ENCODE measurements around the gene ASPSCR1. TPM values are rescaled to one million over a fixed set of nuclear protein-coding genes. Genes with fewer than 3 reads are reported as not detected.

The ASPSCR1 gene
- total and polyA plus RNA-seq, 2 of the 8 experiments (the other 6 are each of a cell fraction or from before 2014, with no cell fraction given): 33.3 to 43.7 TPM

DNA sequence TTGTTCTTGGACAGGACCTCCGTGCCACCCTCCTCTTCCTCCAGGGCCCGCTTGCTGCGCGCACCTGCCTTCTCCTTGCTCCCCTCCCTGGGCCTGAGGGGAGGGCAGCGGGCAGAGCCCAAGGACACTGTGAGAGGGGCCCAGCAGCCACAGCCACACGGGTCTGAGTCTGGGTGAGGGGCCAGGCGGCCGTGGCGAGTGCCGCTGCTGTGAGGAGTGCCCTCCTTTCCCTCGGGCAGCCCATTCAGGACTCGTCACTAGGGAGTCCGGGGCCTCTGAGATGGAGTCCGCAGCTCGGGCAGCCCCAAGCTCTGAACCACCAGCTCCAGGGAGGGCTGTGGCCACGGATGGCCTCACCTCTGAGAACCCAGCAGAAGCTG, 82.6 kb downstream of the ASPSCR1 start:
- Histone ChIP-seq H3K27ac (ENCODE audit: low read depth, low read length) (no peak overlapping the region), H2AK5ac (ENCODE audit: low read depth, low read length) (no peak overlapping the region), H3K27me3 (replicated peaks in 1 of 4; ENCODE audit: control insufficient read depth in 3 of 4, extremely low read depth in 1 of 4, insufficient read depth in 3 of 4, low read length in 3 of 4) (no peaks in the 10 kb centered on the region), H3K56ac (replicated peaks; ENCODE audit: insufficient read length, low read depth, low read length) (no peak overlapping the region), H2BK5ac (ENCODE audit: low read depth, low read length) (no peak overlapping the region), H3K14ac (ENCODE audit: insufficient read length) (no peak overlapping the region), H3K23me2 (ENCODE audit: low read depth, low read length) (peaks cover 4% of the 10 kb centered on the region; the same call in 1 of the 2 replicates), H3K23ac (ENCODE audit: insufficient read length) (no peak overlapping the region), H4K91ac (replicated peaks; ENCODE audit: insufficient read length, low read length) (no peak overlapping the region), H2BK12ac (ENCODE audit: low read depth, low read length) (no peak overlapping the region), H2BK15ac (ENCODE audit: low read length) (no peak overlapping the region), H3K36me3 (ENCODE audit: control insufficient read depth in 2 of 4, insufficient read depth in 4 of 4, low read length in 3 of 4) (peaks cover 12 to 35% (median 30%) of the 10 kb centered on the region in 4 experiments; a peak in 6 of 8 replicates), H4K20me1 (replicated peaks in 1 of 2; ENCODE audit: control insufficient read depth in 1 of 2, insufficient read depth in 2 of 2, low read length in 2 of 2) (peaks cover 0 to 21% of the 10 kb centered on the region in 2 experiments), H2AFZ (ENCODE audit: low read length) (no peak overlapping the region), H4K8ac (ENCODE audit: extremely low read depth, insufficient read depth, low read length) (no peak overlapping the region), H2BK20ac (ENCODE audit: low read length) (no peak overlapping the region), H3K4me3 (ENCODE audit: extremely low read depth in 1 of 4, insufficient read depth in 2 of 4, low read depth in 3 of 4, low read length in 4 of 4) (no peak overlapping the region), H3K79me1 (ENCODE audit: low read depth, low read length) (peaks cover 5% of the 10 kb centered on the region; the same call in 1 of the 2 replicates), H3K79me2 (ENCODE audit: control insufficient read depth in 1 of 2, insufficient read depth in 2 of 2, low read length in 2 of 2) (no peaks in the 10 kb centered on the region), H3K4me1 (replicated peaks in 1 of 4; ENCODE audit: control insufficient read depth in 3 of 4, insufficient read depth in 4 of 4, low read length in 3 of 4) (peaks cover 0 to 6% (median 4%) of the 10 kb centered on the region in 4 experiments; a peak in 4 of 7 replicates), H2BK120ac (replicated peaks; ENCODE audit: low read depth, low read length) (no peak overlapping the region), H3K18ac (ENCODE audit: extremely low read depth, low read length) (no peak overlapping the region), H3K9ac (replicated peaks in 1 of 4; ENCODE audit: extremely low read depth in 1 of 4, low read depth in 3 of 4, low read length in 3 of 4) (no peak overlapping the region; a peak in 1 of 7 replicates), H3K4me2 (ENCODE audit: insufficient read depth in 1 of 2, low read depth in 2 of 2, low read length in 2 of 2) (no peak overlapping the region), H3K9me3 (ENCODE audit: insufficient read depth in 2 of 2, low read depth in 1 of 2, low read length in 1 of 2) (no peaks in the 10 kb centered on the region), H3K4ac (replicated peaks; ENCODE audit: insufficient read length, low read depth, low read length) (no peak overlapping the region), H4K5ac (ENCODE audit: insufficient read length, low read depth, low read length) (no peak overlapping the region)
- ChIA-PET CTCF (ENCODE audit: partially characterized antibody) (interaction anchor here (0.9 to 1.7 kb wide), 9 partner anchors 8 to 92 kb away, joined by 3 to 8 read pairs (median 4); partner anchors contain the start of genes DCXR, GPS1 and RFNG), POLR2A (ENCODE audit: partially characterized antibody) (interaction anchor here (0.8 to 16.2 kb wide), 16 partner anchors 5 to 351 kb away, joined by 3 to 161 read pairs (median 6); partner anchors contain the start of genes DUS1L, GPS1, RAC3 and RFNG)
- 96% methylated on average over 10 of the region's 16 CpGs; no CpG with 5 or more reads in 1 of the 2 experiments for WGBS, 2 experiments (ENCODE audit: extremely low coverage in 1 of 2, insufficient coverage in 1 of 2, insufficient read length in 1 of 2, insufficient replicate concordance in 2 of 2, low coverage in 1 of 2, low lambda C conversion rate in 2 of 2, missing lambda C conversion rate in 1 of 2)
- no peak for TF ChIP-seq TAF1 (IDR thresholded peaks at IDR 0.05; ENCODE audit: low read depth, low read length)
- FAIRE-seq: no peak
- DNase-seq (ENCODE audit: low read depth in 1 of 2, low spot score in 2 of 2): no peak
